OCI-LY1 (cell line): Measurements from ENCODE around the gene CLSTN2.

Experiments used
- CTCF ChIP-seq: fragments of 200-600 bp; sonication (generic), shearing (Covaris generic); IDR thresholded peaks from 2 replicates; pipeline ENCODE4 v1.5.1; 2017; ENCODE audit warnings: mild to moderate bottlenecking, antibody characterized with exemption, low read length, moderate library complexity, mixed read lengths
- EZH2 ChIP-seq: fragments of 200-600 bp; sonication (generic), shearing (Covaris generic); IDR thresholded peaks from 2 replicates; pipeline ENCODE4 v1.8.0; 2017; ENCODE audit warnings: borderline replicate concordance, mixed run types, mild to moderate bottlenecking, antibody characterized with exemption, low read length, moderate library complexity, mixed read lengths

- TF ChIP-seq CTCF (no peak), EZH2 (no peak)
These were observed 461.1 kb downstream of the CLSTN2 start for GRCh38 chr3:140396110-140396509.
